Nephron progenitor cell (in vitro differentiated cells): ENCODE data around the gene NUDT9.
"Not testable (repeated sequence)": the region's sequence is repeated elsewhere in the genome, so short reads cannot be mapped to it uniquely, and the experiment has no call there.

ENCODE experiments used
- DNase-seq: peaks from one replicate; pipeline ENCODE4 v3.0.0; 2021
- H3K27ac Mint-ChIP-seq: 2 replicates; pipeline ENCODE4 v1.8.0; 2021; ENCODE audit warnings: mild to moderate bottlenecking, moderate library complexity, mixed read lengths
- H3K27me3 Mint-ChIP-seq: 2 replicates; pipeline ENCODE4 v1.8.0; 2021; ENCODE audit warnings: mild to moderate bottlenecking, low read depth, mixed read lengths; ENCODE audit not compliant: poor library complexity
- H3K36me3 Mint-ChIP-seq: 2 replicates; pipeline ENCODE4 v1.8.0; 2021; ENCODE audit warnings: low read depth, mixed read lengths
- H3K4me1 Mint-ChIP-seq: 2 replicates; pipeline ENCODE4 v1.8.0; 2021; ENCODE audit warnings: mixed read lengths
- H3K4me3 Mint-ChIP-seq: 2 replicates; pipeline ENCODE4 v1.8.0; 2021; ENCODE audit warnings: mild to moderate bottlenecking, moderate library complexity, mixed read lengths
- H3K9me3 Mint-ChIP-seq: 2 replicates; pipeline ENCODE4 v1.8.0; 2021; ENCODE audit warnings: mild to moderate bottlenecking, moderate library complexity, mixed read lengths
- TF ChIP-seq, protein P1 (sequence below): fragments of 200-600 bp; sonication (generic); IDR thresholded peaks from 2 replicates; pipeline ENCODE4 v1.5.0; 2021; ENCODE audit warnings: antibody characterized with exemption

The NUDT9 gene

DNA sequence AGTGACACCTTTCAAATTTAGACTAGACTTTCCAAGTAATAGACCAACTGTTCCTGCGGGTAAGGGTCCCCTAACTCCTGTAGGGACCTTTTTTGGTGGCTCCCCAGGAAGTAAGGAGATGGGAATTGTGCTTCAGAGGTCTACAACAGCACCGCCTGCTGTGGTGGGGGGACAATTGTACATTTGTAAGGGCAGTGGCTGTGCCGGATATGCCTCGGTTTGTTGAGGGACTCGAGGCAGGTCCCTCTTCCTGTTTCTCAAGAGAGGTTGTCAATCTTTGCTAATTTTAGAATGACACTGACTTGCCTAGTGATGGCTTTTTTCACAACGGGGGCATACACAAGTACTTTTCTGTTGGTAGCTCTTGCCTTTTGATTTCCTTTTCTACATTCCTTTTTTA lies 15.9 kb upstream of the NUDT9 start:
- TF ChIP-seq, protein P1, sequence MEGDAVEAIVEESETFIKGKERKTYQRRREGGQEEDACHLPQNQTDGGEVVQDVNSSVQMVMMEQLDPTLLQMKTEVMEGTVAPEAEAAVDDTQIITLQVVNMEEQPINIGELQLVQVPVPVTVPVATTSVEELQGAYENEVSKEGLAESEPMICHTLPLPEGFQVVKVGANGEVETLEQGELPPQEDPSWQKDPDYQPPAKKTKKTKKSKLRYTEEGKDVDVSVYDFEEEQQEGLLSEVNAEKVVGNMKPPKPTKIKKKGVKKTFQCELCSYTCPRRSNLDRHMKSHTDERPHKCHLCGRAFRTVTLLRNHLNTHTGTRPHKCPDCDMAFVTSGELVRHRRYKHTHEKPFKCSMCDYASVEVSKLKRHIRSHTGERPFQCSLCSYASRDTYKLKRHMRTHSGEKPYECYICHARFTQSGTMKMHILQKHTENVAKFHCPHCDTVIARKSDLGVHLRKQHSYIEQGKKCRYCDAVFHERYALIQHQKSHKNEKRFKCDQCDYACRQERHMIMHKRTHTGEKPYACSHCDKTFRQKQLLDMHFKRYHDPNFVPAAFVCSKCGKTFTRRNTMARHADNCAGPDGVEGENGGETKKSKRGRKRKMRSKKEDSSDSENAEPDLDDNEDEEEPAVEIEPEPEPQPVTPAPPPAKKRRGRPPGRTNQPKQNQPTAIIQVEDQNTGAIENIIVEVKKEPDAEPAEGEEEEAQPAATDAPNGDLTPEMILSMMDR: no peak
- peaks cover 2% of the 10 kb centered on the region for H3K27me3 Mint-ChIP-seq
- H3K9me3 Mint-ChIP-seq: peaks cover 24% of the 10 kb centered on the region
- H3K27ac Mint-ChIP-seq: no peak overlapping the region
- H3K4me1 Mint-ChIP-seq: peaks cover 19% of the 10 kb centered on the region
- DNase-seq: no peak
- no peak overlapping the region for H3K4me3 Mint-ChIP-seq
- peaks cover 5% of the 10 kb centered on the region for H3K36me3 Mint-ChIP-seq

DNA sequence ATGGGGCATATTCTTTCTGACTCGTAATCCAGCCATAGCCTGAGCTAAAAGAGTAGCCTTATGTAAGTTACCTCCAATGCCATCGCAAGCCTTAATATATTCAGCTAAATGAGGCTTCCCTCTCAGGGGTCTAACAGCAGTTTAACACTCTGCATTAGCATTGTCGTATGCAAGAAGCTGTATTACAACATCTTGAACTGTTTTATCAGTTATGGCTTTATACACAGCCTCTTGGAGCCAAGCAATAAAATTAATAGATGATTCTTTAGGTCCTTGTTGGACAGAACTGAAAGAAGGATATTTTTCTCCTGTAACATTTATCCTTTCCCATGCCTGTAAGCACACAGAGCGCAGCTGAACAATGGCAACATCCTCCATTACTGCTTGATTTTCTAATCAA lies 15.5 kb upstream of the NUDT9 start:
- not testable (repeated sequence) for H3K27ac Mint-ChIP-seq, H3K27me3 Mint-ChIP-seq, H3K4me3 Mint-ChIP-seq, H3K36me3 Mint-ChIP-seq, DNase-seq
- peaks cover 19% of the 10 kb centered on the region for H3K4me1 Mint-ChIP-seq
- peaks cover 22% of the 10 kb centered on the region for H3K9me3 Mint-ChIP-seq

DNA sequence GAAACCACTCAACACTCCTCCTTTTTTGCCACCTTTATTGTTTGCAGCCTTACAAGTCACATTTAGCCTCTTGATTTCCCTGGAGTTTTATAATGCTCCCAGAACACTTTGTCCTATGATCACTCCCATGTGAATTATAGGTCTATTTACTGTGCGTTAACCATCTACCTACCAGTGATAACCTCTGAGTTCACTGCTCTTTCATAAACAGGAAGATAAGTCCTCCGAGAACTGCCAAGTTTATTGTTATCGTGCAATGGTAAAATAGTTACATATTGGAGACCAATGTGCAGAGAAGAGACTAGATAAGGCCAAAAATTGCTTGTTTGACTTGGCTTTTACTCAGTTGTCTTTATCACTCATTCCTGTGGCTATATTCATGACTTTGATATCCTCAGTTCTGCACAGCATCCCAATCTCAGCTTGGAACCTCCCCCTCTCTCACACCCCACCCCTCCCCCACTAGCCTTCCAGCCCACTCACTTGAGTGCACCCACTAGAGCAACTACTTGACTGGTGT lies 12.9 kb upstream of the NUDT9 start:
- Mint-ChIP-seq H3K9me3 (peaks cover 13% of the 10 kb centered on the region), H3K4me3 (no peak overlapping the region), H3K27me3 (peaks cover 2% of the 10 kb centered on the region), H3K4me1 (peaks cover 19% of the 10 kb centered on the region), H3K36me3 (no peaks in the 10 kb centered on the region), H3K27ac (no peak overlapping the region)
- no peak for DNase-seq
- TF ChIP-seq, protein P1: no peak

DNA sequence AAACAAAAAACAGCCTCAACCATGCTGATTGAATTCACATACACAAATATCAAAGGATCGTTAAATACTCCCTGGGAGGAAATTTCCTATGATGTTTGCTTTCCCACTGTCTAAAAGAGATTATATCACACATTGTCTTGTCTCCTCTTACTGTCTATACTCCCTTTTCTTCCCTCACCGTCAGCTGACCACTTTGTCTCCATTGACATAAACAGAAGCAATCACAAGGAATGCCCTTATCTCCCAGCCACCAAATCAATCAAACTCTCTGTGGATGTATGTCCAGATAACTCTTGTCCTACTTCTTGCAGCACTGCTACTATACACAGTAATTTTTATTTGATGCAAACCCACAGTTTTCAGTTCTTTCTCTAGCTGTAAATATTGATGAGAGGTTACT lies 12.2 kb upstream of the NUDT9 start:
- Mint-ChIP-seq H3K4me3 (no peak overlapping the region), H3K36me3 (no peaks in the 10 kb centered on the region), H3K27ac (no peak overlapping the region), H3K9me3 (peaks cover 14% of the 10 kb centered on the region), H3K4me1 (peaks cover 19% of the 10 kb centered on the region), H3K27me3 (peaks cover 7% of the 10 kb centered on the region)
- TF ChIP-seq, protein P1: no peak
- DNase-seq: no peak

DNA sequence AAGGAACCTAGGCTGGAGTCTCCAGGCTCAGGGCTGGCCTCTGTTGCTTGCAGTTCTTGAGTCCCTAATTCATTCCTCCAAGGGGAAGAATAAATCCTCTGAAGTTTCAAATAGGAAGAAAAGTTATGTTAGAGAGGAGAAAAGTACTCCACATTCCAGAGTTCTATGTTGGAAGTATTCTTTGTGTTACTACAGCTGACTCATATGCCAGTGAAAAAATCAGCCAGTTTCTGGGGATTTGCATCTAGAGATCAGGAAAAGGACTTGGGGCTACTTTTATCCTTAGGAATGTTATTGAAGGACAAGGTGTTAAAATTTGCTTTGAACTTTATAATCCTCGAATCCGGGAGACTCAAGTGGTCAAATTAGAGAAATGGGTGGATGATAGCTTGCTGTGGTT lies 11.7 kb upstream of the NUDT9 start:
- no peak for DNase-seq
- no peak overlapping the region for H3K4me3 Mint-ChIP-seq
- TF ChIP-seq, protein P1: no peak

DNA sequence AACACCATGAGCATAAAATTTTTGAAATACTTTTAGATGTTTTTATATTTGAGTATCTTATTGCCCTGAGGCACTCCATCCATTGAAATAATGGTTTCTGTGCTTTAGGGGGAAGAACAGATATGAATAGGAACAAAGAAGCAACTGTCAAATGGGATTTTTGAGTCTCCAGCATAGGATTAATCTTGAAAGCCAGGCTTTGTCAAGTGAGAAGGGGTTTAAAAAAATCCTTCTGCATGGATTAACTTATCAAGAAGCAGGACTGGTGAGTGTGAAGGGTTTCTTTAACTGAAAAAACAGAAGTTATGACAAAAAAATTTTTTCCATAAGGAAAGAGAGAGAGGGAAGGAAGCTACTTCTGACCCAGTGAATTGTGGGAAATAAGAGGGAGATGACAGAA lies 7.6 kb upstream of the NUDT9 start:
- DNase-seq: no peak
- peaks cover 4% of the 10 kb centered on the region for H3K27me3 Mint-ChIP-seq
- H3K4me3 Mint-ChIP-seq: no peak overlapping the region
- H3K9me3 Mint-ChIP-seq: peaks cover 35% of the 10 kb centered on the region
- H3K36me3 Mint-ChIP-seq: peaks cover 6% of the 10 kb centered on the region
- H3K27ac Mint-ChIP-seq: no peak overlapping the region
- H3K4me1 Mint-ChIP-seq: peaks cover 21% of the 10 kb centered on the region
- TF ChIP-seq, protein P1: no peak

More for the DNA sequence above, 11.7 kb upstream of the NUDT9 start:
- H3K27me3 Mint-ChIP-seq: peaks cover 7% of the 10 kb centered on the region
- no peaks in the 10 kb centered on the region for H3K36me3 Mint-ChIP-seq
- H3K4me1 Mint-ChIP-seq: peaks cover 19% of the 10 kb centered on the region
- H3K9me3 Mint-ChIP-seq: peaks cover 11% of the 10 kb centered on the region
- no peak overlapping the region for H3K27ac Mint-ChIP-seq
